HCT116 (cell line): ENCODE measurements around the gene CSTPP1. TPM values are rescaled to one million over a fixed set of nuclear protein-coding genes. Genes with fewer than 3 reads are reported as not detected.

Experiments used
- ATAC-seq: fragments of 200-7000 bp; cut with Tn5 transposase; 2 replicates; pipeline ENCODE4 v1.9.1; 2020; ENCODE audit warnings: mild to moderate bottlenecking, moderate library complexity
- BruUV-seq: library from RNA; stranded (reverse); fragments of 400-500 nt; replicated peaks from 2 replicates; lab custom pipeline; 2021; lab: Mats Ljungman, UMichigan
- CTCF ChIA-PET: fragments of 300-600 bp; sonication (Branson Sonifier 250); formaldehyde crosslinking; loops from one replicate; lab custom pipeline; 2021; ENCODE audit warnings: antibody characterized with exemption; lab: Charles Lee
- POLR2A ChIA-PET: fragments of 300-600, 350-600 bp; sonication (Branson Sonifier 250); formaldehyde crosslinking; loops from one replicate; lab custom pipeline; 2021; ENCODE audit warnings: antibody characterized with exemption; lab: Charles Lee
- RAD21 ChIA-PET, 2 experiments: fragments of 300-600 bp; sonication (Branson Sonifier 250); formaldehyde crosslinking; loops; one replicate each; lab custom pipeline; 2023; ENCODE audit warnings: low total read pairs in 2 of 2; ENCODE audit not compliant: uncharacterized antibody in 2 of 2, unreplicated experiment in 2 of 2, low non-redundant PET in 1 of 2; lab: Charles Lee
- DNase-seq: peaks from one replicate; pipeline ENCODE4 v3.0.0-alpha.2; 2010; ENCODE audit warnings: low read depth, low spot score
- H2AFZ ChIP-seq: fragments of 200-600 bp; shearing (Covaris generic), sonication (generic); 2 replicates; pipeline ENCODE4 v1.6.1; 2017; ENCODE audit warnings: low read depth, mixed run types, mixed read lengths, antibody characterized with exemption, low read length; ENCODE audit not compliant: poor library complexity, severe bottlenecking
- H3K27ac ChIP-seq: 2 replicates; pipeline ENCODE4 v1.5.1; 2012; ENCODE audit warnings: low read depth, low read length
- H3K27me3 ChIP-seq: fragments of 200-600 bp; sonication (generic); 2 replicates; pipeline ENCODE4 v1.6.1; 2016; ENCODE audit warnings: mixed run types, low read length, mixed read lengths; ENCODE audit not compliant: insufficient read depth
- H3K36me3 ChIP-seq, 2 experiments: fragments of 200-500 bp in 1 of 2; fragments of 200-600 bp in 1 of 2; sonication (Bioruptor generic) in 1 of 2; sonication (generic) in 1 of 2; 2 replicates each; pipeline versions ENCODE4 v1.5.1 to v1.6.1; 2014 to 2016; ENCODE audit warnings: low read length in 2 of 2, inconsistent platforms in 1 of 2, mixed read lengths in 1 of 2, mixed run types in 1 of 2; ENCODE audit not compliant: insufficient read depth in 2 of 2, control insufficient read depth in 1 of 2
- H3K4me1 ChIP-seq, 2 experiments: fragments of 200-600 bp in 1 of 2; sonication (generic) in 1 of 2; 2 replicates each; pipeline versions ENCODE4 v1.5.1 to v1.6.1; 2012 to 2017; ENCODE audit warnings: low read length in 2 of 2, inconsistent platforms in 1 of 2, mild to moderate bottlenecking in 1 of 2, mixed read lengths in 1 of 2, mixed run types in 1 of 2, moderate library complexity in 1 of 2; ENCODE audit not compliant: insufficient read depth in 2 of 2, control insufficient read depth in 1 of 2
- H3K4me2 ChIP-seq: fragments of 200-600 bp; sonication (generic); 2 replicates; pipeline ENCODE4 v1.6.1; 2017; ENCODE audit warnings: mixed run types, low read length, mixed read lengths
- H3K4me3 ChIP-seq, 2 experiments: fragments of 200-600 bp in 1 of 2; sonication (generic) in 1 of 2; replicated peaks in 1 of 2; 2 replicates each; pipeline ENCODE4 v1.5.1; 2011 to 2016; ENCODE audit warnings: low read length in 2 of 2, control low read depth in 1 of 2, low read depth in 1 of 2, mild to moderate bottlenecking in 1 of 2, mixed read lengths in 1 of 2, mixed run types in 1 of 2
- H3K79me2 ChIP-seq: fragments of 200-600 bp; sonication (generic); 2 replicates; pipeline ENCODE4 v1.6.1; 2017; ENCODE audit warnings: mild to moderate bottlenecking, mixed run types, low read length, moderate library complexity, mixed read lengths; ENCODE audit not compliant: insufficient read depth
- H3K9ac ChIP-seq: fragments of 200-600 bp; sonication (generic); 2 replicates; pipeline ENCODE4 v1.6.1; 2016; ENCODE audit warnings: low read length, mixed read lengths
- H3K9me2 ChIP-seq: fragments of 200-600 bp; sonication (generic), shearing (Covaris generic); 2 replicates; pipeline ENCODE4 v1.6.1; 2017; ENCODE audit warnings: mixed run types, mild to moderate bottlenecking, moderate library complexity; ENCODE audit not compliant: insufficient read depth
- H3K9me3 ChIP-seq, 2 experiments: fragments of 200-500 bp in 1 of 2; fragments of 200-600 bp in 1 of 2; sonication (Bioruptor generic) in 1 of 2; sonication (generic) in 1 of 2; 2 replicates each; pipeline ENCODE4 v1.6.1; 2014 to 2017; ENCODE audit warnings: low read length in 2 of 2, mixed read lengths in 2 of 2, inconsistent platforms in 1 of 2, low read depth in 1 of 2, mild to moderate bottlenecking in 1 of 2, mixed run types in 1 of 2, moderate library complexity in 1 of 2; ENCODE audit not compliant: control insufficient read depth in 1 of 2, insufficient read depth in 1 of 2
- H4K20me1 ChIP-seq: fragments of 200-600 bp; sonication (generic), shearing (Covaris generic); 2 replicates; pipeline ENCODE4 v1.6.1; 2017; ENCODE audit warnings: mixed run types, mild to moderate bottlenecking, moderate library complexity; ENCODE audit not compliant: insufficient read depth
- CBX3 ChIP-seq: IDR thresholded peaks from 2 replicates; pipeline ENCODE4 v1.6.1; 2012; ENCODE audit warnings: low read depth
- CEBPB ChIP-seq: IDR thresholded peaks from 2 replicates; pipeline ENCODE4 v1.6.1; 2012; ENCODE audit warnings: low read depth
- CTCF ChIP-seq, 3 experiments: fragments of 200-600 bp in 1 of 3; sonication (generic) in 1 of 3; IDR thresholded peaks in 2 of 3; conservative IDR thresholded peaks in 1 of 3; 2 replicates each; pipeline ENCODE4 v1.5.1; 2012 to 2017; ENCODE audit warnings: low read depth in 2 of 3, low read length in 2 of 3, antibody characterized with exemption in 1 of 3, borderline replicate concordance in 1 of 3, control low read depth in 1 of 3, mild to moderate bottlenecking in 1 of 3, mixed read lengths in 1 of 3, mixed run types in 1 of 3, moderate library complexity in 1 of 3; ENCODE audit not compliant: insufficient read depth in 1 of 3
- EGR1 ChIP-seq: IDR thresholded peaks from 2 replicates; pipeline ENCODE4 v1.6.1; 2012; ENCODE audit warnings: low read depth
- ELF1 ChIP-seq: IDR thresholded peaks from 2 replicates; pipeline ENCODE4 v1.6.1; 2012; ENCODE audit warnings: low read depth, borderline replicate concordance
- FOSL1 ChIP-seq: IDR thresholded peaks from 2 replicates; pipeline ENCODE4 v1.6.1; 2012; ENCODE audit warnings: low read depth
- JUND ChIP-seq: IDR thresholded peaks from 2 replicates; pipeline ENCODE4 v1.6.1; 2012
- POLR2A ChIP-seq: IDR thresholded peaks from 2 replicates; pipeline ENCODE4 v1.7.0; 2011; ENCODE audit warnings: borderline replicate concordance; ENCODE audit not compliant: insufficient read depth, insufficient read length; ENCODE audit errors: extremely low read depth
- POLR2AphosphoS5 ChIP-seq: IDR thresholded peaks from 2 replicates; pipeline ENCODE4 v1.6.1; 2011; ENCODE audit warnings: mild to moderate bottlenecking, low read depth, low read length, moderate library complexity
- RAD21 ChIP-seq: IDR thresholded peaks from 2 replicates; pipeline ENCODE4 v1.6.1; 2012; ENCODE audit warnings: low read depth, mild to moderate bottlenecking
- SIN3A ChIP-seq: IDR thresholded peaks from 2 replicates; pipeline ENCODE4 v1.6.1; 2012; ENCODE audit warnings: low read depth
- SP1 ChIP-seq: IDR thresholded peaks from 2 replicates; pipeline ENCODE4 v1.6.1; 2012; ENCODE audit warnings: low read depth
- SRF ChIP-seq: IDR thresholded peaks from 2 replicates; pipeline ENCODE4 v1.6.1; 2012; ENCODE audit warnings: low read depth
- YY1 ChIP-seq: IDR thresholded peaks from 2 replicates; pipeline ENCODE4 v1.6.1; 2011; ENCODE audit warnings: low read length, low read depth, moderate library complexity, mild to moderate bottlenecking; ENCODE audit not compliant: insufficient replicate concordance; ENCODE audit errors: extremely low read depth
- intact Hi-C: fragments of 100-400 bp; cut with micrococcal nuclease; formaldehyde crosslinking; loops from 2 replicates; pipeline ENCODE4 v1.10.0; 2022
- total RNA-seq: library from RNA; stranded (reverse); gene quantifications from one replicate; pipeline ENCODE4 v1.2.1, GENCODE V29; 2021; ENCODE audit not compliant: unreplicated experiment
- TF ChIP-seq, protein P1 (sequence below): IDR thresholded peaks from 2 replicates; pipeline ENCODE4 v1.6.1; 2011; ENCODE audit warnings: mild to moderate bottlenecking, low read length, moderate library complexity; ENCODE audit not compliant: insufficient replicate concordance; ENCODE audit errors: extremely low read depth

The CSTPP1 gene
- total RNA-seq, 1 experiment from 2014 or later, result 24.7 TPM

DNA sequence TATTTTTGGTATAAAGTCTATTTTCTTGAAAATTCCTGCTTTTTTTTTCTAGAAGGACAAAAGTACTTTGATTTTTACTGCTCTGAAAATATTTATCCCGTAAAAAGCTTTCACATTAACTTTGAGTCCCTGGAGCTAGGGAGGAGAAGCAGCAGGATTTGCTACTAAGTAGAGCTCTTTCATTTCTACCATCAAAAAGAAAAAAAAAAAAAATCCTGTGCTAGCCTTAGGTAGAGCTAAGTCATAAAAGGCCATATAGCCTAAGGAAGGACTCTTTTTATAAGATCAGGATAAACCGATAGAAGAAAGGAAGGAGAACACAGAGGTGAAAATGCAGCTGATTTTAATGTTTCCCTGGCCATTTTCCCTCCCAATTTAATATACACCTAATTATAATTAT, 48.0 kb downstream of the CSTPP1 start (continued):
- TF ChIP-seq, protein P1, sequence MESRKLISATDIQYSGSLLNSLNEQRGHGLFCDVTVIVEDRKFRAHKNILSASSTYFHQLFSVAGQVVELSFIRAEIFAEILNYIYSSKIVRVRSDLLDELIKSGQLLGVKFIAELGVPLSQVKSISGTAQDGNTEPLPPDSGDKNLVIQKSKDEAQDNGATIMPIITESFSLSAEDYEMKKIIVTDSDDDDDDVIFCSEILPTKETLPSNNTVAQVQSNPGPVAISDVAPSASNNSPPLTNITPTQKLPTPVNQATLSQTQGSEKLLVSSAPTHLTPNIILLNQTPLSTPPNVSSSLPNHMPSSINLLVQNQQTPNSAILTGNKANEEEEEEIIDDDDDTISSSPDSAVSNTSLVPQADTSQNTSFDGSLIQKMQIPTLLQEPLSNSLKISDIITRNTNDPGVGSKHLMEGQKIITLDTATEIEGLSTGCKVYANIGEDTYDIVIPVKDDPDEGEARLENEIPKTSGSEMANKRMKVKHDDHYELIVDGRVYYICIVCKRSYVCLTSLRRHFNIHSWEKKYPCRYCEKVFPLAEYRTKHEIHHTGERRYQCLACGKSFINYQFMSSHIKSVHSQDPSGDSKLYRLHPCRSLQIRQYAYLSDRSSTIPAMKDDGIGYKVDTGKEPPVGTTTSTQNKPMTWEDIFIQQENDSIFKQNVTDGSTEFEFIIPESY, result no peak
- TF ChIP-seq SIN3A, result no peak
- no peak for TF ChIP-seq FOSL1
- TF ChIP-seq EGR1, result no peak
- no peak for TF ChIP-seq SP1

DNA sequence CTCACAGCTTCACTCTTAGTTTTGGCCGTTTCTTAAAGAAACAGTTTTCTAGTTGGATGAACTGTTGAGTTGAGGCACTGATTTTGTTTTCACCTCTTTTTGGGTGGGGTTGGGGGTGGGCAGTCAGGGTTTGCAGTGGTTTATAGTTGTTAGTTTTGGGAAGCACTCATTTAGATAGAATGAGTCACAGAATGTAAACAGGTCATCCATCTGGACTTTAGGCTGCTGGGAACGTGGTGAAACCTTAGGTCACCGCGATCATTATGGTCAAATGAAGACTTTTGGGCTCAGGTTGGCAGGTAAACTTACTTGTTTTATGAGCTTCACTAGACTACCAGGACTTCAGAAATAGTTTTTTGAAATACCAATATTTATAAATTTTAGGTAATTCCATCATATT, 48.4 kb downstream of the CSTPP1 start:
- RAD21 ChIA-PET, result no interaction called here

More for the DNA sequence above, 48.4 kb downstream of the CSTPP1 start:
- Histone ChIP-seq H3K4me1 (no peaks in the 10 kb centered on the region), H3K4me2 (no peak overlapping the region), H3K79me2 (no peaks in the 10 kb centered on the region), H4K20me1 (no peaks in the 10 kb centered on the region), H3K36me3 (no peaks in the 10 kb centered on the region), H3K9ac (no peak overlapping the region), H3K9me3 (no peaks in the 10 kb centered on the region), H3K27me3 (no peaks in the 10 kb centered on the region), H2AFZ (no peak overlapping the region), H3K27ac (no peak overlapping the region), H3K4me3 (no peak overlapping the region), H3K9me2 (no peaks in the 10 kb centered on the region)
- intact Hi-C loops, result no loop called here
- ATAC-seq (no peak), DNase-seq (no peak)
- POLR2A ChIA-PET, result no interaction called here
- TF ChIP-seq RAD21, result no peak
- no peak for TF ChIP-seq EGR1
- no peak for TF ChIP-seq YY1
- no peak for TF ChIP-seq FOSL1
- TF ChIP-seq POLR2AphosphoS5, result no peak
- TF ChIP-seq ELF1, result no peak
- TF ChIP-seq JUND, result no peak
- TF ChIP-seq SRF, result no peak
- TF ChIP-seq CEBPB, result no peak
- TF ChIP-seq CBX3, result no peak
- no peak for TF ChIP-seq CTCF (IDR thresholded peaks at IDR 0.05 in 2 of 3, conservative IDR thresholded peaks at IDR 0.05 in 1 of 3; ENCODE audit: borderline replicate concordance in 1 of 3, insufficient read depth in 1 of 3, low read depth in 2 of 3, low read length in 2 of 3)
- no peak for TF ChIP-seq POLR2A
- BruUV-seq, result no TSS peak
- CTCF ChIA-PET, result no interaction called here
